Gastrocnemius medialis (tissue), 4 donors: ENCODE data around the gene CTPS2.

ENCODE experiments used
- POLR2A ChIP-seq, 2 donors: fragments of 450-650 bp; IDR thresholded peaks; one replicate each; pipeline ENCODE4 v1.6.1; 2017; ENCODE audit warnings: antibody characterized with exemption in 2 of 2, mild to moderate bottlenecking in 2 of 2, moderate library complexity in 2 of 2
- TF ChIP-seq, protein P1 (sequence below), 5 experiments: fragments of 450-650 bp in 3 of 5; fragments of 200-600 bp in 2 of 5; sonication (generic) in 2 of 5; IDR thresholded peaks in 4 of 5; conservative IDR thresholded peaks in 1 of 5; 1 replicate in 4 of 5; 2 replicates in 1 of 5; pipeline ENCODE4 v1.5.1; 2016 to 2019; ENCODE audit warnings: antibody characterized with exemption in 5 of 5, mild to moderate bottlenecking in 3 of 5, moderate library complexity in 3 of 5

DNA sequence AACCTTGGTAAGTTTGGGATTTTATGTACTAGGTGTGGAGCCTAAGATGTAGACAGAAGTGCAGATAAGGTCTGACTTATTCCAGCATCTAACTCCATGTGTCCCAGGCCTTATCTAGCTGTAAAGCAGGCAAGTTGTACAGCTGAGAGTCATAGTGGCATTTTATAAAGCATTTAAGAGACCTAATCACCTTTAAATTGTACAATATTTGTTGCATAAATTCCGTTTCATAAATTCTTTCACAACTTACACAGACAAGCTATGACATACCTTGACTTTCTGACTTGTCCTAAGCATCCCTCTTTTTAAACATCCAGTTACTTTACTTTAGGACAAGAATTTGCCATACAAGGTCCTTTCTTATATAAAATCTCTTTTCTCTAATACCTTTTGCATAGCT, 18.0 kb upstream of the CTPS2 start:
- TF ChIP-seq, protein P1, sequence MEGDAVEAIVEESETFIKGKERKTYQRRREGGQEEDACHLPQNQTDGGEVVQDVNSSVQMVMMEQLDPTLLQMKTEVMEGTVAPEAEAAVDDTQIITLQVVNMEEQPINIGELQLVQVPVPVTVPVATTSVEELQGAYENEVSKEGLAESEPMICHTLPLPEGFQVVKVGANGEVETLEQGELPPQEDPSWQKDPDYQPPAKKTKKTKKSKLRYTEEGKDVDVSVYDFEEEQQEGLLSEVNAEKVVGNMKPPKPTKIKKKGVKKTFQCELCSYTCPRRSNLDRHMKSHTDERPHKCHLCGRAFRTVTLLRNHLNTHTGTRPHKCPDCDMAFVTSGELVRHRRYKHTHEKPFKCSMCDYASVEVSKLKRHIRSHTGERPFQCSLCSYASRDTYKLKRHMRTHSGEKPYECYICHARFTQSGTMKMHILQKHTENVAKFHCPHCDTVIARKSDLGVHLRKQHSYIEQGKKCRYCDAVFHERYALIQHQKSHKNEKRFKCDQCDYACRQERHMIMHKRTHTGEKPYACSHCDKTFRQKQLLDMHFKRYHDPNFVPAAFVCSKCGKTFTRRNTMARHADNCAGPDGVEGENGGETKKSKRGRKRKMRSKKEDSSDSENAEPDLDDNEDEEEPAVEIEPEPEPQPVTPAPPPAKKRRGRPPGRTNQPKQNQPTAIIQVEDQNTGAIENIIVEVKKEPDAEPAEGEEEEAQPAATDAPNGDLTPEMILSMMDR (IDR thresholded peaks at IDR 0.05 in 4 of 5, conservative IDR thresholded peaks at IDR 0.05 in 1 of 5) = no peak
- TF ChIP-seq POLR2A (IDR thresholded peaks at IDR 0.05) = no peak
